Measurements from ENCODE around the gene TGFBRAP1. TPM values are rescaled to one million over a fixed set of nuclear protein-coding genes. Genes with fewer than 3 reads are reported as not detected.

Gene TGFBRAP1
- total and polyA plus RNA-seq, 4 experiments from 2014 or later = 19.9 to 27.4 (median 20.8) TPM

DNA sequence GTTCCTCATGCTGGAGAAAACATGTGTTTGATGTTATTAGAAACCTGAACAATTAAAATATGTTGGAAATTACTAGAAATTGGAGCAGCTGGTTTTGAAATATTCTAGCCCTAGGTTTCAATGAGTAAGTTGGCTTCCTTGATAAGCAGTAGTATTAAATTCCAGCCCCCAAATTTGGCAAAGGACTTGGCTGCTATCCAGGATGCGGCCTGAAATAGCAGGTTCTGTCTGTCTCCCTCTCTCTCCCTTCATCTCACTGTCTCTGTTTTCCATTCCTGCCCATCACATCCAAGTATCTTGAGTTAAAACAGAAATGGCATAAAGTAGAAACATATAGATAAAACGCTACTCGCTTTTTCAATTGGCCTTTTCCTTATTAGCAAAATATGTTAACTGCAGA, 108.9 kb downstream of the TGFBRAP1 start:
- no peaks in the 10 kb centered on the region for H3K4me1 ChIP-seq (ENCODE audit: insufficient read depth, low read length)
- H3K27ac ChIP-seq (ENCODE audit: low read depth, low read length) = no peak overlapping the region
- H3K27me3 Mint-ChIP-seq = peaks cover 25 to 33% of the 10 kb centered on the region in 2 donors
- H3K4me3 Mint-ChIP-seq = no peak overlapping the region
- H3K36me3 ChIP-seq (ENCODE audit: insufficient read depth, low read length) = no peaks in the 10 kb centered on the region
- H3K27ac Mint-ChIP-seq = no peak overlapping the region
- CTCF ChIA-PET (ENCODE audit: partially characterized antibody) = no interaction called here
- DNase-seq = no peak
- H3K9me3 ChIP-seq (ENCODE audit: control insufficient read depth in 1 of 2, low read length in 2 of 2) = no peaks in the 10 kb centered on the region
- no peaks in the 10 kb centered on the region for H3K27me3 ChIP-seq (ENCODE audit: insufficient read depth, low read length)
- POLR2A ChIA-PET (ENCODE audit: partially characterized antibody) = no interaction called here
- H3K4me3 ChIP-seq (ENCODE audit: low read length in 2 of 2) = no peak overlapping the region
- H3K9me3 Mint-ChIP-seq = no peaks in the 10 kb centered on the region
- no peaks in the 10 kb centered on the region for H3K36me3 Mint-ChIP-seq
- intact Hi-C loops (cut with micrococcal nuclease) = no loop called here
- no peaks in the 10 kb centered on the region for H3K4me1 Mint-ChIP-seq

DNA sequence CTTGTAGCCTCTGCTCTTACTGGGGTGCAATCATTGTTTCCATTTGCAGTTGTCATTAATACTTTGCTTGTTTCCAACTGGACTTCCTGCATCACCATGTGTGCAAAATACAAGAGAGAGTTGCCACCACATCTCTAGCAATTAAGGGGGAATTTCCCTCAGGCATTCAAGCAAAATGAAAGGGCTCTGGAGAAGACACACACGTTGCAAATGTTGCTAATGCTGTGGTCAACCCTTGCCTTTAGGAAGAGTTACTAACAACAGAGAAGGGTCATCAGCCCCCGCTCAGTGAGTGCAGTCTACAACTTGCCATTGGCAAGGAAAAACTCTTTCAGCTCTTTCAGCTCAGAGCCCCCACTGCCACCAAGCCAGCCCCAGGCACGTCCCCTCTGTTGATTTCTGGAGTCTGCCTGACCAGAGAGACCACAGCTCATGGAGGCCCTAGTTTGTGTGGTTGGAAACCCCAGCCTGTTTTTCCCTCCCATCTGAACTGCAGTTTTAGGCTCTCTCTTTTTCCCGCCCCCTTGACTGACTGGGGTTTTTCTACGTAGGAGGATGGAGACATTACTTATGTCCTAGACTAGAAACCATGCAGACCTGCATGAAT, 113.8 kb downstream of the TGFBRAP1 start:
- ChIA-PET CTCF (ENCODE audit: partially characterized antibody) (no interaction called here), POLR2A (ENCODE audit: partially characterized antibody) (no interaction called here)
- peaks cover 0 to 3% (median 0%) of the 10 kb centered on the region in 8 donors for H3K9me3 Mint-ChIP-seq
- H3K27ac Mint-ChIP-seq = no peak overlapping the region
- Histone ChIP-seq H3K9me3 (ENCODE audit: control insufficient read depth in 1 of 2, low read length in 2 of 2) (no peaks in the 10 kb centered on the region), H3K4me3 (ENCODE audit: low read length in 2 of 2) (no peak overlapping the region), H3K27me3 (ENCODE audit: insufficient read depth, low read length) (no peaks in the 10 kb centered on the region), H3K4me1 (ENCODE audit: insufficient read depth, low read length) (no peaks in the 10 kb centered on the region), H3K36me3 (ENCODE audit: insufficient read depth, low read length) (no peaks in the 10 kb centered on the region), H3K27ac (ENCODE audit: low read depth, low read length) (no peak overlapping the region)
- H3K4me3 Mint-ChIP-seq = no peak overlapping the region
- peaks cover 0 to 5% (median 2%) of the 10 kb centered on the region in 4 donors for H3K4me1 Mint-ChIP-seq
- H3K36me3 Mint-ChIP-seq = no peaks in the 10 kb centered on the region
- peaks cover 13 to 18% of the 10 kb centered on the region in 2 donors for H3K27me3 Mint-ChIP-seq
- no peak for DNase-seq
- intact Hi-C loops (cut with micrococcal nuclease) = no loop called here

Other genes with a start within 250 kb of the TGFBRAP1 start
- gene GPR45, start 88.0 kb downstream of the TGFBRAP1 start, total RNA-seq = not detected
- not detected for gene GPR45, start 88.0 kb downstream of the TGFBRAP1 start, polyA plus RNA-seq
- 10 to 100 TPM; 29.5 to 29.9 TPM for gene C2orf49, start 7.8 kb upstream of the TGFBRAP1 start, total RNA-seq
- 10 to 100 TPM in 1 of 2 donors, 1 to 10 TPM in 1; 8.7 to 10.9 TPM for gene C2orf49, start 7.8 kb upstream of the TGFBRAP1 start, polyA plus RNA-seq
- gene FHL2, start 69.3 kb upstream of the TGFBRAP1 start, total RNA-seq = under 1 TPM; 0.23 to 0.33 TPM
- under 1 TPM in 1 of 2 donors, not detected in 1; 0.87 TPM for gene FHL2, start 69.3 kb upstream of the TGFBRAP1 start, polyA plus RNA-seq

All from CD4-positive, alpha-beta memory T cell (primary cell).